DOHH2 (cell line): ENCODE results near the gene VSIR.

Experiments
- EZH2phosphoT487 ChIP-seq: fragments of 200-600 bp; sonication (generic); IDR thresholded peaks from 2 replicates; pipeline ENCODE4 v1.6.1; 2017; ENCODE audit warnings: borderline replicate concordance, mild to moderate bottlenecking, antibody characterized with exemption, low read length, moderate library complexity, mixed read lengths
- TF ChIP-seq, protein P1 (sequence below): fragments of 200-600 bp; sonication (generic); IDR thresholded peaks from one replicate; pipeline ENCODE4 v1.5.1; 2014; ENCODE audit warnings: antibody characterized with exemption, mild to moderate bottlenecking, low read depth, low read length; ENCODE audit not compliant: poor library complexity, severe bottlenecking

DNA sequence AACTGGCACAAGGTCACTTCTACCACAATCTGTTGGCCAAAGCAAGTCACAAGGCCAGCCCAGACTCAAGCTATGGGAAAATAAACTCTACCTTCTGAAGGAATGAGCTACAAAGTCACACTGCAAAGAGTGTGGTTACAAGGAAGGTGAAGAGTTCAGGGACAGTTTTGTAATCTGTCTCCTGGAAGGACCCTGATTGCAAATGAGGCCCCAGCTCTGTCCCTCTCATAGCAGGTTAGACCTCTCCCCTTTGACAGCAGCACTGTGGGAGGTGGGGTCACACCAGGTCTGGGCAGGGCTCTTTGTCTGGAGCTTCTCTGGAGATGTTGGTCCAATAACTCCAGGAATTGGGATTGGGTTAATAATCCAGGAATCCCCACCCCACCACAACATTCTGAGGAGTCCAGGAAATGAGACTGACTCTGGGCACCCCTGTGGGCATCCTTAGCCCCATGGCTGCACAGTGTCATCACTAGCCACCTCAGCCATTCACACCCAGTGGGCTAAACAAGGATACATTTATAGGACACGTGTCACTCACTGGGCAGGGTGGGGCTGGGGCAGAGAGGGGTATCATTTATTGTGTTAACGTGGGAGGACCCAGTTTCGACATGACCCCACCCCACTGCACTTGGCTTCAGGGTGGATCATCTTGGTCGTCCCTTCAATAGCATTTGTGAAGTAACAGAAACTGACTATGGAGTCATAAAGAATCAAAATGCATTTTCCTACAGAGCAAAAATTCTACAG is 30.1 kb downstream of the VSIR start:
- TF ChIP-seq EZH2phosphoT487, result no peak
- TF ChIP-seq, protein P1, sequence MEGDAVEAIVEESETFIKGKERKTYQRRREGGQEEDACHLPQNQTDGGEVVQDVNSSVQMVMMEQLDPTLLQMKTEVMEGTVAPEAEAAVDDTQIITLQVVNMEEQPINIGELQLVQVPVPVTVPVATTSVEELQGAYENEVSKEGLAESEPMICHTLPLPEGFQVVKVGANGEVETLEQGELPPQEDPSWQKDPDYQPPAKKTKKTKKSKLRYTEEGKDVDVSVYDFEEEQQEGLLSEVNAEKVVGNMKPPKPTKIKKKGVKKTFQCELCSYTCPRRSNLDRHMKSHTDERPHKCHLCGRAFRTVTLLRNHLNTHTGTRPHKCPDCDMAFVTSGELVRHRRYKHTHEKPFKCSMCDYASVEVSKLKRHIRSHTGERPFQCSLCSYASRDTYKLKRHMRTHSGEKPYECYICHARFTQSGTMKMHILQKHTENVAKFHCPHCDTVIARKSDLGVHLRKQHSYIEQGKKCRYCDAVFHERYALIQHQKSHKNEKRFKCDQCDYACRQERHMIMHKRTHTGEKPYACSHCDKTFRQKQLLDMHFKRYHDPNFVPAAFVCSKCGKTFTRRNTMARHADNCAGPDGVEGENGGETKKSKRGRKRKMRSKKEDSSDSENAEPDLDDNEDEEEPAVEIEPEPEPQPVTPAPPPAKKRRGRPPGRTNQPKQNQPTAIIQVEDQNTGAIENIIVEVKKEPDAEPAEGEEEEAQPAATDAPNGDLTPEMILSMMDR, result no peak
